AG04449 (cell line): Measurements from ENCODE around the gene TCEA3.

Experiments used
- CTCF ChIA-PET: fragments of 350-600 bp; formaldehyde crosslinking; extraction: SDS; loops from one replicate; lab custom pipeline; 2021; ENCODE audit warnings: antibody characterized with exemption; lab: Yijun Ruan, JAX
- POLR2A ChIA-PET: fragments of 400-600, 350-600 bp; formaldehyde crosslinking; extraction: SDS; loops from one replicate; lab custom pipeline; 2020; ENCODE audit warnings: antibody characterized with exemption, inconsistent platforms; lab: Yijun Ruan, JAX
- DNase-seq: peaks from one replicate; pipeline ENCODE4 v3.0.0-alpha.2; 2010; ENCODE audit warnings: low read depth, low spot score
- H3K4me3 ChIP-seq: 2 replicates; pipeline ENCODE4 v1.5.1; 2011; ENCODE audit warnings: low read depth, mild to moderate bottlenecking, control low read depth, low read length
- CTCF ChIP-seq: IDR thresholded peaks from one replicate; pipeline ENCODE4 v1.5.1; 2011; ENCODE audit warnings: mild to moderate bottlenecking, moderate library complexity, low read length, control low read depth, inconsistent platforms; ENCODE audit not compliant: insufficient read depth; ENCODE audit errors: missing control alignments

The TCEA3 gene

GRCh38 chr1:23408797-23409290, 15.7 kb downstream of the TCEA3 start:
- DNase-seq = no peak
- H3K4me3 ChIP-seq = no peak overlapping the region
- CTCF ChIA-PET = interaction anchor here (2.4 kb wide), 1 partner anchor 15 kb away, joined by 6 read pairs; no protein-coding TSS in a partner anchor
- POLR2A ChIA-PET = interaction anchor here (0.8 to 0.9 kb wide), 2 partner anchors 65 kb away, joined by 3 to 4 read pairs; partner anchors contain the start of gene HNRNPR
- TF ChIP-seq CTCF = no peak

DNA sequence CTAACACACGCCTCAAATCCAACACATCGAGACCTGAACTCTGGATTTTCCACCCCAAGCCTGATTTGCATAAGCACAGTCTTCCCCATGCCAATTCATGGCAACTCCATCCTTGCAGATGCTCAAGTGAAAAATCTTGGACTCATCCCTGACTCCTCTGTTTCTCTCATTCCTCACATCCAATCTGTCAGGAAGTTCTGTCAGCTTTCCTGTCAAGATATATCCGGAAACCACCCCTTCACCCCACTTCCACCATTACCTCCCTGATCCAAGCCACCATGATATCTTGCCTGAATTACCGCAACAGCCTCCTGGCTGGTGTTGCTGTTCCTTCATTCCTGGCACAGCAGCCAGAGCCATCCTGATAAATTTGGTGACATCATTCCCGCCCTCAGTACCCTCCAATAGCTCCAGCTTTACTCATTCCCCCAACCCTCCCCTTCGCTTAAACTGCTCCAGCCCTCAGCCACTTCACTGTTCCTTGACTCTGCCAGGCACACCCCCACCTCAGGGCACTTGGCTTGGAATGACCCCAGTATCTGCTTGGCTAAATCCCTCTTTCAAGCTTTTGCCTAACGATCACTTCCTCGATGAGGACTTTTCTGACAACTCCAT, 17.4 kb downstream of the TCEA3 start:
- POLR2A ChIA-PET = no interaction called here
- TF ChIP-seq CTCF = no peak
- CTCF ChIA-PET = interaction anchor here (1.3 kb wide), 1 partner anchor 15 kb away, joined by 3 read pairs; no protein-coding TSS in a partner anchor
- no peak for DNase-seq
- no peak overlapping the region for H3K4me3 ChIP-seq

GRCh38 chr1:23405946-23406345, 18.6 kb downstream of the TCEA3 start:
- CTCF ChIA-PET = interaction anchor here (0.9 to 2.2 kb wide), 6 partner anchors 16 to 223 kb away, joined by 3 to 5 read pairs (median 3); no protein-coding TSS in a partner anchor
- H3K4me3 ChIP-seq = no peak overlapping the region
- POLR2A ChIA-PET = no interaction called here
- no peak for TF ChIP-seq CTCF
- no peak for DNase-seq

DNA sequence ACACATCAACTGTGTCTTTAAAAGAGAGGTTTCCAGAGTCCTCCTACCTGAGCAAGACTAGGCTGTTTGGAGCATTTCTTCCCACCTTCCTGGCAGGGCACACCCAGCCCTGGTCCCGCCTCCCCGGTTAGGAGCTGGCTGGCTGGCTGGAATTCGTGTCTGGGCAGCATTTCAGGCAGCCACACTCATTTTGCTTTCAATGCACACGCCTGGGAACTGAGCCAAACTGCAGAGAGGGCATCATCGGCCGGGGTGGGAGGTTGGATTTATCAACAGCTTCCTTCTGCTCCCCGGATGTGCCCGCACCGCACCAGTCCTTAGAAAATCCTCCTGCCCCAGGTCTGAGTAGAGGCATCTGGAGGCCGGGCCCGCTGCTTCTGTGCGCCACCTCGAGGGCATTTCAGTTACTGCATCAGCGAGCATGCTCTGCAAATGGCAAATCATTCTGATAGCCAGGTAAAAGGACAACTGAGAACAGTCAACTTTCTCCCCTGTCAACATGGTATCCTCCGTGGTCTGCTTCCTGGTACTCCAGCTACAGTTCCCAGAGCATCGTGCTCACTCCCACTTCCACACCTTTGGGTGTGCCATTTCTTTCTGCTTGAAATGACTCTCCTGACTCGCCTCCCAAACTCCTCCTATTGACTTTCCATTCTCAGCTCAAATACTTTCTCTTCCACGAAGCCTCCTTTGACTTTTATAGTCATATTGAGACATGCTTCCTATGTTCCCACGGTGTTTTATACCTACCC, 20.6 kb downstream of the TCEA3 start:
- peak; percentile 76 for DNase-seq
- H3K4me3 ChIP-seq = no peak overlapping the region; the same call in 1 of the 2 replicates
- CTCF ChIA-PET = interaction anchor here (0.6 to 3.6 kb wide), 47 partner anchors 8 to 231 kb away, joined by 3 to 43 read pairs (median 5); partner anchors contain the start of genes HNRNPR, TCEA3 and ZNF436
- TF ChIP-seq CTCF = peak; percentile 92
- POLR2A ChIA-PET = interaction anchor here (0.7 to 2.5 kb wide), 5 partner anchors 10 to 61 kb away, joined by 4 to 17 read pairs (median 6); partner anchors contain the start of genes HNRNPR and ZNF436

- H3K4me3 ChIP-seq = no peak overlapping the region
- ChIA-PET POLR2A (interaction anchor here (1.1 to 2.5 kb wide), 4 partner anchors 9 to 61 kb away, joined by 4 to 17 read pairs (median 9); partner anchors contain the start of gene HNRNPR), CTCF (interaction anchor here (0.7 to 3.6 kb wide), 41 partner anchors 9 to 231 kb away, joined by 3 to 43 read pairs (median 5); partner anchors contain the start of genes TCEA3 and ZNF436)
- no peak for TF ChIP-seq CTCF
- DNase-seq = no peak
Measured at GRCh38 chr1:23403355-23403734, 21.2 kb downstream of the TCEA3 start.

DNA sequence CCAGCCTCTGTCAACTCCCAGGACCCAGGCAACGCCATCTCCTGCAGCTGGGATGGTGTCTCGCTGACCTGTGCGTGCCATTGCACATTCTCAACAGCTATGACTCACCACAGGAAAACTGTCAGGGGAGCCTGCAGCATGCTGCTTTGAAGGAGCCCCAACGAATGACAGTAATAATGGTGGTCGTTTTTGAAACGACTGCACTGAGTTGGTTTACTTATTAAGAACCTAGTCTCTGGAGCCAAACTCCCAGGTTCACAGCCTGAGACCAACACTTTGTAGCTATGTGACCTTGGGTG, 21.6 kb downstream of the TCEA3 start:
- no peak overlapping the region for H3K4me3 ChIP-seq
- DNase-seq = no peak
- POLR2A ChIA-PET = interaction anchor here (1.1 to 2.5 kb wide), 4 partner anchors 9 to 60 kb away, joined by 4 to 17 read pairs (median 9); partner anchors contain the start of gene HNRNPR
- CTCF ChIA-PET = interaction anchor here (0.7 to 3.6 kb wide), 21 partner anchors 9 to 232 kb away, joined by 3 to 43 read pairs (median 4); partner anchors contain the start of gene TCEA3
- no peak for TF ChIP-seq CTCF
